HG02970 (cell line): ENCODE measurements around the gene FSHR.

ENCODE experiments used
- ATAC-seq: cut with Tn5 transposase; IDR thresholded peaks from one replicate; pipeline ENCODE4 v1.9.1; 2021; ENCODE audit warnings: mild to moderate bottlenecking, moderate library complexity, moderate number of reproducible peaks; ENCODE audit not compliant: unreplicated experiment, low FRiP score

Gene FSHR

DNA sequence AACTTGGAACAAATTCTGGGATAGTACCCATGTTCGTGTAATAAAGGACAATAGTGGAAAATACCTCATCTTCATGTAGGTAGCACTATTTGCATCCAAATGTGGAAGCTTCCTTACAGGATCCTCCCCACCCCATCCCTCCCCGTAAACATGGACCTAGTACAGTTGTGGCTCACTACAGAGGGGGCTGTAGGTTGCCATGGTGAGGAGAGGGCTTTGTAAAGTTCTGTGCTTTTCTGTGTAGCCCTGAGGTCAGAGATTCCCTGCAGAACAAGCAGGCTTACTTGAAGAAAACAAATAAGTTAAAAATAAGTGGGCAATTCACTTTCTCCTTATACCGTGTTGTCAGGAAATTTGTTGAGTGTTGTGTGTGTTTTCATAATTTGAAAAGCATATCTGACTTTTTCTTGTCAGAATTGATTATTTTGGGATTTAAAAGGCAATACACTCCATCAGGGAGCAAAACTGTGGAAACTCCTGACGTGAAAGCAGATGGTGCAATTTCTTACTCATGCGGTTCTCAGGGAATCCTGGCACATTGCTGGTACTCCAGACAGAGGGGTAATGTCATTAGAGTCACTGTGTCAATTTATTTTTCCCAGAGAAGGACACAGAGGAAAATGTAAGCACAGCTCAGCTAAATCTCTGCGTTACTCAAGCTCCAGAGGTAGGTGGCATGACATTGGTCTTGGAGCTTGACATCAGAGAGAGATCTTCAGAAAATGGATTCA, 224.6 kb downstream of the FSHR start:
- no peak for ATAC-seq

DNA sequence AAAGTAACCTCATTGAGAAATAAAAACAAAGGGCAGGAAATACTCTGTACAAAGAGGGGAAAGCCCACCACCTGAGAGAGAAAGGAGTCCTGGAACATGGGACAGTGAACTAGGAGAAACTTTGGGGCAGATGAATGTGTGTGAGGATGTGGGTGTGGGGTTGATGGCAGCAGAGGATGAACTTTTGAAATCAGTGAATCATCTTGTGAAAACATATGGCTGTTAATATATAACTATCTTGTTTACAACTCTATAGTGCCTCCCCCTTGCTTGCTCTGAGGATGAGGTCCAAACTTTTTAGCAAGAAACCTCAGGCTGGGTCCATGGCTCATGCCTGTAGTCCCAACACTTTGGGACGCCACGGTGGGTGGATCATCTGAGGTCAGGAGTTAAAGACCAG, 227.0 kb downstream of the FSHR start:
- ATAC-seq = no peak

DNA sequence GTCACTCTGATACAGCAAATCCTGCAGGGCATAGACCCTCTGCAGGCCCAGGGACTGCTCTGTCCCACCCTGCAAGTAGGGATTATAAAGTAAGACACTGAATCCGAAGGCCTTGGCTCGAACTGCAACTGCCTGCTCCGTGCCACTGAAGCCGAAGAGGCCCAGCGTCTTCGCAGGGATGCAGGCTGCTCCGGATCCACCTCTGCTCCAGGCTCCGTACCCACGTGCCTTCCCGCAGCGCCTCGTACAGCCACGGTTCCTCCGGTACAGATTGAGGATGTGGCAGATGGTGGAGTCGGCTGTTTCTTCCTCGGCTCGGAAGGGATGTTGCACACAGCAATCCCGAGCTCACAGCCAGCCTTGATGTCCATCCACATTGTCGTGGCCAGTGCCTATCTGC, 238.4 kb downstream of the FSHR start:
- ATAC-seq = no peak

DNA sequence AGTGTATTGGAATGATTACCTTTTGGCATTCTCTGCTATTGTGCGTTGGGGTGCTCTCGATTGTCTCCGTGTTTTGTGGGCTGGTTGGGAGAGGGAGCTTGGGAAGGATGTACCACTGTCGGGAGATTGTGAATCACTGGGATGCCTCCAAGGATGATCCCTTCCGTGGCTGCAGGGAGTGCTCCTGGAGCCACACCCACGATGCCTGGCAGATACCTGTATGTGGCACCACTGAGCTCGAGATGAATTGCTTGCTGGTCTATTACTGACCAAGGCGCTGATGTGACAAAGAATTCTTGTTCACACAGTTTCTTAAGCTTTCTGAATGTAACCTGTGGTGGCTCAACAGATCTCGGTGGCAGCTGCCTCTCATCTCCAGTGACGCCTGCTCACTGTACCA, 239.1 kb downstream of the FSHR start:
- ATAC-seq = no peak

DNA sequence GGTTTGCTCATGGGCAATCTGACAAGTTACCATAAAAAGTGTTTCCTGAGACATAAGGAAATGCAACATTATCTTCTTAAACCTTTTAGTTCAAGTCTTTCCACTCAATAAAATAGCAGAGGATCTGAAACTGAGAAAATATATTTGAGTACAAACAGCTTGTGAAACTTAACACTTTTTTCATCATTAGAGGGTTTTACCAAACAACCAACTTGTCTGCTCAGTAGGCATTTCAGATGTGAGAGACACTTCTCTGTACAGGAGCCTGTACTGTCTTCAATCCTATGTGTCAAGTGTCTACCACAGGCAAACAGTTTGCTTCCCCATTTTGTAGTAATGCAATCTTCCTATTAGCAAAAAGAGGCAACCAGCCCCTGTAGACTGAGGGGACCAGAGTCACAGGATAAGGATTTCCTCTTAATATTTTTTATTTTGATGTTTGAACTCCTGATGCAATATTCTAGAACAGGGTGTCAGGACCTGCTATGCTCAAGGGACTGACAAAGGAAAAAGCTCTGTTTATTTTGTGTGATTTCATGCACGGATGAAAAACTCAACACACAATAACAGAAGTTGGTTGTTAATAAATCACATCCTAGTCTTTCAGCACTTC, 239.7 kb downstream of the FSHR start:
- no peak for ATAC-seq
